LNCaP clone FGC (cell line): ENCODE measurements around the gene POGZ.

Experiments used
- DNase-seq: peaks from one replicate; pipeline ENCODE4 v3.0.0-alpha.2; 2011; ENCODE audit warnings: low read depth
- H3K4me3 ChIP-seq: 2 replicates; pipeline ENCODE4 v1.5.1; 2011; ENCODE audit warnings: mild to moderate bottlenecking, low read depth, low read length, control low read depth
- CTCF ChIP-seq: IDR thresholded peaks from 2 replicates; pipeline ENCODE4 v1.5.1; 2012; ENCODE audit warnings: mild to moderate bottlenecking; ENCODE audit not compliant: control insufficient read depth, insufficient read depth; ENCODE audit errors: extremely low read depth

The POGZ gene

GRCh38 chr1:151491641-151492040, 32.3 kb upstream of the POGZ start:
- DNase-seq: no peak
- no peak for TF ChIP-seq CTCF
- H3K4me3 ChIP-seq: no peak overlapping the region

- DNase-seq: no peak
- no peak overlapping the region for H3K4me3 ChIP-seq
- TF ChIP-seq CTCF: no peak
These were observed 27.3 kb upstream of the POGZ start for GRCh38 chr1:151486557-151486956.

GRCh38 chr1:151485685-151486255, 26.5 kb upstream of the POGZ start:
- no peak for DNase-seq
- H3K4me3 ChIP-seq: no peak overlapping the region
- no peak for TF ChIP-seq CTCF

- DNase-seq: no peak
These were observed 22.7 kb upstream of the POGZ start for GRCh38 chr1:151482017-151482416.

GRCh38 chr1:151479462-151479861, 20.2 kb upstream of the POGZ start:
- DNase-seq: no peak
- TF ChIP-seq CTCF: no peak
- no peak overlapping the region for H3K4me3 ChIP-seq

More at GRCh38 chr1:151482017-151482416, 22.7 kb upstream of the POGZ start:
- H3K4me3 ChIP-seq: no peak overlapping the region
- no peak for TF ChIP-seq CTCF

GRCh38 chr1:151478923-151479322, 19.6 kb upstream of the POGZ start:
- no peak overlapping the region for H3K4me3 ChIP-seq
- TF ChIP-seq CTCF: no peak
- DNase-seq: no peak

- DNase-seq: no peak
- TF ChIP-seq CTCF: no peak
These were observed 19.0 kb upstream of the POGZ start for GRCh38 chr1:151478140-151478812.

More at GRCh38 chr1:151478140-151478812, 19.0 kb upstream of the POGZ start:
- H3K4me3 ChIP-seq: no peak overlapping the region
